T-helper 1 cell treated with Interleukin-12 subunit alpha and Interleukin-12 subunit beta and Interleukin-4 antibody, amounts not matched to agents 30 ng/mL and 1 ng/mL, for 36 hours (primary cell): ENCODE results near the gene P3H2. TPM values are rescaled to one million over a fixed set of nuclear protein-coding genes. Genes with fewer than 3 reads are reported as not detected.

Experiments
- intact Hi-C: fragments of 100-400 bp; cut with micrococcal nuclease; formaldehyde crosslinking; loops from one replicate; pipeline ENCODE4 v1.15.1; 2024
- total RNA-seq: library from RNA; stranded (reverse); gene quantifications from 2 replicates; pipeline ENCODE4 v1.2.3, GENCODE V29; 2022

Gene P3H2
- total RNA-seq, 1 donor from 2014 or later: not detected

DNA sequence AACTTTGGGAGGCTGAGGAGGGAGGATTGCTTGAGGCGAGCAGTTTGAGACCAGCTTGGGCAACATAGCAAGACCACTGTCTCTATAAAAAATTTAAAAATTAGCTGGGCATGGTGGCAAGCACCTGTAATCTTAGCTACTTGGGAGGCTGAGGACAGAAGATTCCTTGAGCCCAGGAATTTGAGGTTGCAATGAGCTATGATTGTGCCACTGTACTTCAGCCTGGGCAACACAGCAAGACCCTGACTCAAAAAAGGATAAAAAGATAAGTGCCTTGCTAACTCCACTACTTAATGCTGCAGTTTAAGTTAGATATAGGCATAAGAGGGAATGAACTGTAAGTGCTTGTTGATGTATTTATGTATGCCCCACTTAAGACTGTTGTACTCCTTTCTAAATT, 102.2 kb downstream of the P3H2 start:
- intact Hi-C loops: no loop called here

- intact Hi-C loops: no loop called here
Observed at GRCh38 chr3:190017521-190018288, 103.0 kb downstream of the P3H2 start.

GRCh38 chr3:190016966-190017365, 103.7 kb downstream of the P3H2 start:
- intact Hi-C loops: no loop called here

DNA sequence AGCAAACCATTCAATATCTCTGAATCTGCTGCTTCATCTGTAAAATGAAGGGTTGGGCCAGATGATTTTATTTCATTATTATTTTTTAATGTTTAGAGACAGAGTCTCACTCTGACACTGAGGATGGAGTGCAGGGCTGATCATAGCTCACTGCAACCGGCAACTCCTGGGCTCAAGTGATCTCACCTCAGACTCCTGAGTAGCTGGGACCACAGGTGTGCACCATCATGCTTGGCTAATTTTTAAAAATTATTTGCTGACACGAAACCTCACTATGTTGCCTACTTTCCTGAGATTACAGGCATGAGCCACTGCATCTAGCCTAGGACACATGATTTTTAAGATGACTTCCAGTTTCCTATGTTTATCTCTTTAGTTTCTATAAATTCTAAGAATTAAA, 105.8 kb downstream of the P3H2 start:
- intact Hi-C loops: no loop called here

DNA sequence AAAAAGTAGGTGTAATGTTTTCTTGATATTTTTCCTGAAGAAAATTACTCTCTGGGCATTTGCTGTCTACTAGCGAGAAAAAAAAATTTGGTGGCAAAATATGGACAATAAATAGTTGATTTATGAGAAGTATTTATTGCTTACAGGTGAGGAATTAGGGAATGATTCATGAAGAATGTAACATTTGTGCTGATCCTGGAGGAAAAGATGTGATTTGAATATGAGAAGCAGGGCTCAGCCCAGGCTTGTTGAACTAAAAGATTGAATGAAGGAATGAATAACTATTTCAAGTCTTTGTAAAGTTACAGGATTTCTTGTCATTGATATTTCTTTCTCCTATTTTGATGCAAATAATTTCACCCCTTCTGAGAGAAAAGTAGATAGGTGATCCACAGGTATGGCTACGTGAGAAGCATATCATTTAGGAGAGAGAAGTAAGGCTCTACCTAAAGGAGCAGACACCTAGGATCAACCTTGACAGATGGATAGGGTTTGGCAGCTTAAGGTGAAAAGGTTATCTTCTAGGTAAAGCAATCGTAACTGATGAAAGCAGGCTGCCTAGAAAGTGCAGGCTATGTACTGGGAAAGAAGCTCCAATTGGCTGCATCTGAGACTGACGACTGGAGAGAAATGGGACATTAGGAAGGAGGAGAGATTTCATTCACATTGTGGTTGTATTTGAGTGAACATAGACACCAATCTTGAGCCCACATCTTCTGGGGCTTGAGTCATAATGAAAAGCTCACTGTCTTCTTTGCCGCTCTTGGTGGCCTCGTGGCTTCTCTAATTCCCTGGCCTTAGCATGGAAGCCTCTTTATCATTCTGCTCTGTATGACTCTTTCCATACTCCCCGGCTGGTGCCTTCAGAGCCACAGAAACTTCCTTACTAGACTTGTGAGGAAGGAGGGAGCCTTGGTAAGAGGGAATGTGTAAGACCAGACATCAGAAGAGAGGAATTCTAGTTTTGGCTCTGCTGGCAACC, 106.5 kb downstream of the P3H2 start:
- intact Hi-C loops: no loop called here

GRCh38 chr3:190012784-190013183, 107.9 kb downstream of the P3H2 start:
- intact Hi-C loops: no loop called here

DNA sequence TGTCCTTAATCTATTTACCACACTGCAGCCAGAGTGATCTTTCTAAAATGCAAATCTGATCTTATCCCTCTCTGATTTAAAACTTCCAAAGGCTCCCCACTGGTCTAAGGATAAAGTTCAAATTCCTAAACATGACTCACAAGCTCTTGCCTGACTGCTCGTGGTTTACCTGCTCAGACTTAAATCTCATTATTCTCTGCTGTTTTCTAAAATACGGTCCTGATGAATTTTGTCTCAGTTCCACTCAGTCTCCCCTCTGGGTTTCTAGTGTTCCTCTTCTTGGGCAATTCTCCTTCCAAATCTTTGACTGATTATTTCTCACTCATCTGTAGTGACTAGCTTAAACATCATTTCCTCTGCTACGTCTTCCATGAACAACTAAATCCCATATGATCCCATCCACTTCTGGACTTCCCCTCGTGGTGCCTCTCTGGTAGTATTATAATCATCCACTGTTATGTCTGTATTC, 108.3 kb downstream of the P3H2 start:
- intact Hi-C loops: no loop called here

- intact Hi-C loops: no loop called here
Observed at GRCh38 chr3:190010486-190010885, 110.2 kb downstream of the P3H2 start.

- intact Hi-C loops: no loop called here
Observed at GRCh38 chr3:190009614-190010013, 111.1 kb downstream of the P3H2 start.

DNA sequence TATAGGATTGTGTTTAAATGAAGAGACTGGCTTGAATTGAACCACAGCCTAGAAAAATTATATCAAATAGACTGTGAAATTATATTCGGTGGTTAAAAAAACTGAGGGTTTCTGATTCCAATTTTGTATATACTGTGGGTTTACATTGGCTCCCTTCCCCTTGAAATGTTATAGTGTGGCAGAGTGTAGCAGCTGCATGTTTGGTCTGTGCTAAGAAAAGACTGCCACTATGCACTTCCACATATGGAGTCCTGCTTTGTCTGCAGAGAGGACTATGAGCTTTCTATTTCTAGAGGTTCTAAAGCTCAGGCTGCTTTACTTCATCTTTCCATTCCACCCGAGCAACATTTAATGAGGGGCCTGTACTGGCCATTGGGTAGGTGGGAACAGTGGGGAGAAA, 112.3 kb downstream of the P3H2 start:
- intact Hi-C loops: no loop called here

GRCh38 chr3:190005343-190006113, 115.2 kb downstream of the P3H2 start:
- intact Hi-C loops: no loop called here

DNA sequence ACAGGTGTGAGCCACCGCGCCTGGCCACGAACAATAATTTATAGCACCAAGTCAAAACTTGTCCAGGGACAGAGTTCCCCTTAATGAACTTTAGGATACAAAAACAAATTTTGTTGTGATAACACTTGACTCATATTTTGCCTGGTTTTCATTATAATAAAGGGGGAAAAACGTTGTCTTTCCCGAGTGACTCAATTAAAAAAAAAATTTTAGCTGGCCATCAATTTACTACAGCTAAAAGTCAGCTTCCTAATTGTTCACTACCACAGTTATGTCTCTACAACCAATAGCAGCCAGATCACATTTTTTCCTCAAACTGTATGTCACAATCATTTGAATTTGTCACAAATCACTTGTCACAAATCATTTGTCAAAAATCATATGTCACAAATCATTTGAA, 116.0 kb downstream of the P3H2 start:
- intact Hi-C loops: no loop called here

DNA sequence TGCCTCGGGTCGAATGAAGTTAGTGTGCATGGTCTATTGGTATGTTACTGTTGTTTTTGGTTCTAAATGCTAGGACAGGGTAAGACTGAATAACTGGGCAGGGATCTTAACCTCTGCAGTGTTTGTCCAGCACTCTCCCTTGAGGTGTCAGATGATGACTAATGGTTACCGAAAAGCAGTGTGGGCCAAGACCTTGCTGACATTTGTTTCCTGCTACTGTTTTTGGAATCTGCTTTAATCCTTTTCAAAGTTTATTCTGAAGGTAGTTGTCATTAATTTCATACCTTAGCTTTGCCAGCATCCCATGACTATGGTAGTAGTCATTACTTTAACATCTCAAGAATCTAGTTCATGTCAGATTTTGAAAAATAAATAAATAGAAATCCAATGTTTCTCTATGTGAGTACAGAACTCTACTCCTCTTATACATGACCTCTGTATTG, 117.0 kb downstream of the P3H2 start:
- intact Hi-C loops: no loop called here

- intact Hi-C loops: no loop called here
Observed at GRCh38 chr3:190003068-190003467, 117.6 kb downstream of the P3H2 start.

- intact Hi-C loops: no loop called here
Observed at GRCh38 chr3:190001426-190001825, 119.3 kb downstream of the P3H2 start.

DNA sequence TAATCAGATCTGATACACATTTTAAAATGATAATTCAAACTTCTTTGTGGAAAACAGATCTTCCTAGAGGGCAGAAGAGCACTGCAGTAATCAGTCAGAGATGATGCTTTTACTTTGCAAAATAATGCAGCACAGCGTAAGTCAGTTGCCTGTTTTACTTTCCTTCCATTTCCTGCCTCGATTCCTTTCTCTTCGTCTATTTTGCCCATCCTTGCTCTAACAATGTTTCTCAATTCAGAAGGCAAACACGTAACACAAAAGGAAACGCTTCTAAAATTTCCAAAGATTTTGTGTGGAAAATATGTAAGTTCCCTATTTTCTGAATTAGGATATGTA, 119.9 kb downstream of the P3H2 start:
- intact Hi-C loops: no loop called here

DNA sequence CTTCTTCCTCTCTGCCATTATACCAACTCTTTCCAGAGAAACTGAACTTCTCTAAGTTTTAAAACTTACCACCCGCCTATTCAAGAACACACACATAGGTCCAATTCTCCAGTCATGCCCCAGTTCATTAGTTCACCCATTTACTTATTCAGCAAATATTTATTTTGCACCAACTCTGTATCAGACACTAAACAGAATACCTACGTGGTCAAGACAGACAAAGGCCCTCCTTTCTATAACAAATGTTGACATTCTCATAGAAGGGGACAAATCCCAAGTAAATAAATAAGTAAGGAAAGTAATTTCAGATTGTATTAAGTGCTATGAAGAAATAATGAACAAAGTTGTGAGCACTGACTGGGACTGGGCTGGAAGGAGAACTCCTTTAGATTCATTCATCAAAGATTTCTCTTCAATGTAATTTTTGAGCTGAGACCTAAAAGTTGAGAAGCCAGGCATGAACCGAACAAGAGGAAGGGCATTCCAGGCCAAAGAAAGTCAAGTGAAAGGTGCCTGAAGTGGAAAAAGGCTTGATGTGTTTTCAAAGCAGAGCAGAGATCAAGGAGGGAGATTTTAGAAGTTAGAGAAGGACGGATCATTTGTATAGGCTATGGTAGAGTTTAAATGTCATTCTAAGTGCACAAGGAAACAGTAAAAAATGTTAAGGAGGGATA, 120.4 kb downstream of the P3H2 start:
- intact Hi-C loops: no loop called here

- intact Hi-C loops: no loop called here
Observed at GRCh38 chr3:189999718-190000117, 121.0 kb downstream of the P3H2 start.

DNA sequence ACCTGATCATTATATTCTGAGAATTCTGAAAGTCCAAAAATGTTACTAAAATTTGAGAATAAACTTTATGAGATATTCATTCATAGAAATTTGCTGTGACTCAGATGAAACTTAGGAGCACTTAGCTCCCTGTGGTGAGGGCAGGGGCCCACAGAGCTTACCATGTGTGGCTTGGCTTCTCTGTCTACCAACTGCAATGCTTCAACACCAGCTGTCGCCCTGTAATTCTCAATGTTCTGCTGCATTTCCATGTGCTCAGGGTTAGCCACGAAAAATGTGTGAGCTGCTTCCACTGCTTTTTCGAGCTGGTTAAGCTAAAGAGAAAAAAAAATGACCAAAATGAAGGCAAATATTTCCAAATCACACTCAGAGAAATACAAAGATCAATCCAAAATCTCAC, 125.6 kb downstream of the P3H2 start:
- intact Hi-C loops: no loop called here

DNA sequence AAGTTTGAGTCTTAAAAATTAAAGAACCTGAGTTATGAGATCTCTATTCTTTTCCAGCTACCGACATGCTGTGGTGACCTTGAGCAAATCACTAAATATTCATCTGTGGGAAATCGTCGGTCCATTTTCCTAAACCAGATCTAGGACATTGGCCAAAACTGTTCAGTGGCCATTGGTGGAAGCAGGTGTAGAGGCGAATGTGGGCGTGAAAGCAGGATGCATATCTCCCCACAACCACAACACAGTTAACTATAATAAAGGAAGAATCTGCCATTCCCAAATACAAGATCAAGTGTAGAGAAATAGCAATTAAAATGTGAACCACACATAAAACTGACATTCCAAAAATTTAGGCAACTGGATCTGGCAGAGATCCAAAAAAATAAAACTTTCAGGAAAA, 129.9 kb downstream of the P3H2 start:
- intact Hi-C loops: no loop called here

DNA sequence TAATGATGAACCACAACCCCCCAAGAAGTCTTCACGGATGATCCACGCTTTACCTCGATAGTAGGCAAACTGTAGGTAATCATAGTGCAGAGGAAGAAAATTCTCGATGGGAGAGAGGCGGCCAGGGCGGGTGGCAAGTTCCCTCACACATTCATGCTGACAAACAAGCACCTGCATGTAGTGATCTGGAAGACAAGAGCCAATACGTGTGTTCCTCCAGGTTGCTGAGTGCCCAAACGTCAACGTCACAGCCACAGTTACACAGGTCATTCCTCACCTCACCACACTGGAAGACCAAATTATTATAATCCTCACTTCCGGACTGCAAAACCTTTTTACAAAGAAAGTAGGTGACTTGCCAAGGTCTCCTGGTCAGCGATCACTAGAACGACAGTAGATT, 131.8 kb downstream of the P3H2 start:
- intact Hi-C loops: no loop called here
